ENCODE data around the gene MYH3.

DNA sequence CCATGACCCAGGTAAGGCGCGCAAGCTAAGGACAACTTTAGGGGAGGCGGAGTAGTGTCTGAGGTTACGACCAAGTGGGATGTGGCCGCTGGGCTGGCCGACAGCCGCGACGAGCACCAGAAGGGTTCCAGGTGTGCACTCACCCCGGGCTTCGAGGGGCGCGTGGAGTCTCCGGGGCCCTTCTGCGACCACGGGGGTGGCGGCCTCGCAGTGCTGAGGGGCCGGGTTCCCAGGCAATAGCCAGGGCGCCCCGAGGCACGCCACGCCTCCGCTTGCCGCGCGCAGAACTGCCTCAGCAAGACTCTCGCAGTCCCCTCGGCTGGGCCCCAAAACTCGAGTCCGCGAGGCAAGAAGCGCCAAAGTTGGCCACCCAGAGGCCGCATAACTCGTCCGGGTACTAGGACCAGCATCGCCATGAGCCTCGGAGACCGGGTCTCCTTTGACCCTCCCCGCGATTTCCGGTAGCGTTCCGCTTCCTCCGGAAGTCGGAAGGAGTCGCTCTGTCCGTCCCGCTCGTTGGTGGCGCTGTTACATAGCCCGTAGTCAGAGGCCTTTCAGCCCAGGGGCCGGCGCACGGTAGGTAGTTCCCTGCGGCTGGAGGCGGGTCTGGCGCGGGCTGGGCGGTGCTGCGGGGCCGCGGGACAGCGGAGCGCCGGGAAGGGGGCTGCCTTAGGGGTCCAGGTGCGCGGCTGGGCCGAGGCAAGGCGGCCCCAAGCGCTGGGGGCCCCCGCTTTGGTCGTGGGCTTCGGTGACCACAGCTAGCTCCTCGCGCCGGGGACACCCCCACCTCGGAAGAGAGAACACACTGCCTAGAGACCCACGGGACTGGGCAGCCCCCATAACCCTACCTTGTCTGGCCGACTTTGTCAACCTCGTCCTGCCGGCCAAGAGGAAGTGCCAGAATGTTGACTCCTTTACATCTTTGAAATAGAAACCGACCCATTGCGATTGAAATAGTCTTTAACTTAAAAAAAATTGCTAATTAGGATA is 40.3 kb upstream of the MYH3 start, which contains the start of the genes ADPRM and SCO1:
- TF ChIP-seq, protein P1, sequence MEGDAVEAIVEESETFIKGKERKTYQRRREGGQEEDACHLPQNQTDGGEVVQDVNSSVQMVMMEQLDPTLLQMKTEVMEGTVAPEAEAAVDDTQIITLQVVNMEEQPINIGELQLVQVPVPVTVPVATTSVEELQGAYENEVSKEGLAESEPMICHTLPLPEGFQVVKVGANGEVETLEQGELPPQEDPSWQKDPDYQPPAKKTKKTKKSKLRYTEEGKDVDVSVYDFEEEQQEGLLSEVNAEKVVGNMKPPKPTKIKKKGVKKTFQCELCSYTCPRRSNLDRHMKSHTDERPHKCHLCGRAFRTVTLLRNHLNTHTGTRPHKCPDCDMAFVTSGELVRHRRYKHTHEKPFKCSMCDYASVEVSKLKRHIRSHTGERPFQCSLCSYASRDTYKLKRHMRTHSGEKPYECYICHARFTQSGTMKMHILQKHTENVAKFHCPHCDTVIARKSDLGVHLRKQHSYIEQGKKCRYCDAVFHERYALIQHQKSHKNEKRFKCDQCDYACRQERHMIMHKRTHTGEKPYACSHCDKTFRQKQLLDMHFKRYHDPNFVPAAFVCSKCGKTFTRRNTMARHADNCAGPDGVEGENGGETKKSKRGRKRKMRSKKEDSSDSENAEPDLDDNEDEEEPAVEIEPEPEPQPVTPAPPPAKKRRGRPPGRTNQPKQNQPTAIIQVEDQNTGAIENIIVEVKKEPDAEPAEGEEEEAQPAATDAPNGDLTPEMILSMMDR (IDR thresholded peaks at IDR 0.05): peak in 3 of 6 experiments; percentile 18 to 48 (median 44)
- TF ChIP-seq POLR2A (IDR thresholded peaks at IDR 0.05): peak; percentile 48 to 97

Data from thyroid gland (tissue), 4 donors.